Endothelial cell of umbilical vein (primary cell): Measurements from ENCODE around the gene RILPL1.
"Not testable (repeated sequence)": the region's sequence is repeated elsewhere in the genome, so short reads cannot be mapped to it uniquely, and the experiment has no call there.

Source experiments
- CTCF ChIP-seq, 2 donors: IDR thresholded peaks; 1 replicate in 1 of 2; 2 replicates in 1 of 2; pipeline ENCODE4 v1.5.1; 2011; ENCODE audit warnings: low read length in 2 of 2, mild to moderate bottlenecking in 2 of 2, moderate library complexity in 2 of 2, control low read depth in 1 of 2, inconsistent platforms in 1 of 2, low read depth in 1 of 2; ENCODE audit not compliant: insufficient read depth in 1 of 2; ENCODE audit errors: extremely low read depth in 1 of 2
- EZH2 ChIP-seq: IDR thresholded peaks from 2 replicates; pipeline ENCODE4 v1.6.1; 2012; ENCODE audit warnings: borderline replicate concordance, low read depth, mild to moderate bottlenecking, moderate library complexity, low read length, inconsistent platforms; ENCODE audit not compliant: severe bottlenecking
- GATA2 ChIP-seq: IDR thresholded peaks from 2 replicates; pipeline ENCODE4 v1.7.0; 2011; ENCODE audit warnings: low read depth, mild to moderate bottlenecking, moderate library complexity, mixed read lengths, low read length; ENCODE audit not compliant: insufficient read length, insufficient read depth
- JUN ChIP-seq: IDR thresholded peaks from 2 replicates; pipeline ENCODE4 v1.6.1; 2011; ENCODE audit warnings: borderline replicate concordance, low read depth; ENCODE audit not compliant: insufficient read length, insufficient read depth
- MAX ChIP-seq: IDR thresholded peaks from 2 replicates; pipeline ENCODE4 v1.6.1; 2011; ENCODE audit not compliant: insufficient read depth, insufficient read length
- POLR2A ChIP-seq: IDR thresholded peaks from 2 replicates; pipeline ENCODE4 v1.6.1; 2012; ENCODE audit warnings: low read depth, mild to moderate bottlenecking, control low read depth, low read length
- POLR2AphosphoS5 ChIP-seq: IDR thresholded peaks from 2 replicates; pipeline ENCODE4 v1.6.1; 2012; ENCODE audit warnings: low read depth, mild to moderate bottlenecking, control low read depth, low read length, moderate library complexity; ENCODE audit not compliant: insufficient read depth

GRCh38 chr12:123554843-123555242 is 21.3 kb upstream of the RILPL1 start:
- TF ChIP-seq POLR2A; CTCF (IDR thresholded peaks at IDR 0.05; ENCODE audit: extremely low read depth in 1 of 2, insufficient read depth in 1 of 2, low read depth in 1 of 2, low read length in 2 of 2); EZH2; MAX; POLR2AphosphoS5; JUN; GATA2: not testable (repeated sequence)
